Activated CD8-positive, alpha-beta memory T cell treated with anti-CD3 and anti-CD28 coated beads, Interleukin-2, amount 50 U/mL, for 24 hours (primary cell): ENCODE measurements around the gene VPS51.

ENCODE experiments used
- DNase-seq: peaks from one replicate; pipeline ENCODE4 v3.0.0-alpha.2; 2020; ENCODE audit errors: extremely low read depth

The VPS51 gene

DNA sequence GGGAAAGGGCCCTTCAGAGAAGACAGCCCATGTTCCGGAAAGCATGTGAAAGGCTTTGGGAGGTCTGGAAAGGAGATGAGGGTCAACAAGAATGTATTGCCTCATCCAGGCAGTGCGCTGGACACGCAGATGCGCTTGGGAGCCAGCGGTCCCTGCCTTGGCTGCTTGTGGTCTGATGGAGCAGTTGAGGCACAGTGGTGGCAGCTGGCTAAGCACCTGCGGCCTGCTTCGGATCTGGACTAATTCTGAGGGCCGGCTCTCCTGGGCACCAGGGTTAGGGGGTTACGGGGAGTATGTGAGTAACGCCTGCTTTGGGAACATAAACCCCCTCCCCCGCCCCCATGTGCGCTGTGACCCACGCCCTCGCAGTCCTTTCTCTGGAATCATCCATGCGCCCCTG lies 11.1 kb downstream of the VPS51 start:
- no peak for DNase-seq

DNA sequence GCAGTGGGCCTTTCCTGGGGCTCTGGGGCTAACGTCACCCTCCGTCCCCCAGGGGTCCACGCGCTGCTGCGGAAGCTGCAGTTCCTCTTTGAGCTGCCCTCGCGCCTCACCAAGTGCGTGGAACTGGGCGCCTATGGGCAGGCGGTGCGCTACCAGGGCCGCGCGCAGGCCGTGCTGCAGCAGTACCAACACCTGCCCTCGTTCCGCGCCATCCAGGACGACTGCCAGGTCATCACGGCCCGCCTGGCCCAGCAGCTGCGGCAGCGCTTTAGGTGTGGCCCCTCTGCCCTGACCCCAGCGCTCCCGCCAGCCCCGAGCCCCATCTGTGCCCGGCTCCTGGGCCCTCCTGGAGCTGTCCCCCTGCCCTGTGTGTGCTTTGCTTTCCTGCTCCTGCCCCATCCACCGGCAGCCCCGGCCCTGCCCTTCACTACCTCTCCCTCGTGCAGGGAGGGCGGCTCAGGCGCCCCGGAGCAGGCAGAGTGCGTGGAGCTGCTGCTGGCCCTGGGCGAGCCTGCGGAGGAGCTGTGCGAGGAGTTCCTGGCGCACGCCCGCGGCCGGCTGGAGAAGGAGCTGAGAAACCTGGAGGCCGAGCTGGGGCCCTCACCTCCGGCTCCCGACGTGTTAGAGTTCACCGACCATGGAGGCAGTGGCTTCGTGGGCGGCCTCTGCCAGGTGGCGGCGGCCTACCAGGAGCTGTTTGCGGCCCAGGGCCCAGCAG lies 11.9 kb downstream of the VPS51 start:
- DNase-seq: no peak

DNA sequence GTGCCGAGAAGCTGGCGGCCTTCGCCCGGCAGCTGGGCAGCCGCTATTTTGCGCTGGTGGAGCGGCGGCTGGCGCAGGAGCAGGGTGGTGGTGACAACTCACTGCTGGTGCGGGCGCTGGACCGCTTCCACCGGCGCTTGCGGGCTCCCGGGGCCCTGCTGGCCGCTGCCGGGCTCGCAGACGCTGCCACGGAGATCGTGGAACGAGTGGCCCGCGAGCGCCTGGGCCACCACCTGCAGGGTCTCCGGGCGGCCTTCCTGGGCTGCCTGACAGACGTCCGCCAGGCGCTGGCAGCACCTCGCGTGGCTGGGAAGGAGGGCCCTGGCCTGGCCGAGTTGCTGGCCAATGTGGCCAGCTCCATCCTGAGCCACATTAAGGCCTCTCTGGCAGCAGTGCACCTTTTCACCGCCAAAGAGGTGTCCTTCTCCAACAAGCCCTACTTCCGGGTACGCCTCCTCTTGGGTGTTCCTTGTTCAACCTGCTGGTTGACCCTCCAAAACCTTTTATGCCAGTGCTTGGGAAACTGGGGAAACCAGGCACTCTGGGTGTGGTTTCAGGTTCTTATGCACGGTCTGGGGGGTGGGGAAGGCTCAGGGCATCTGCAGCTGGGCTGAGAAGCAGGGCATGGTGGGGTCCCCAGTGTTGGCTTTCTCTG lies 12.6 kb downstream of the VPS51 start:
- no peak for DNase-seq

DNA sequence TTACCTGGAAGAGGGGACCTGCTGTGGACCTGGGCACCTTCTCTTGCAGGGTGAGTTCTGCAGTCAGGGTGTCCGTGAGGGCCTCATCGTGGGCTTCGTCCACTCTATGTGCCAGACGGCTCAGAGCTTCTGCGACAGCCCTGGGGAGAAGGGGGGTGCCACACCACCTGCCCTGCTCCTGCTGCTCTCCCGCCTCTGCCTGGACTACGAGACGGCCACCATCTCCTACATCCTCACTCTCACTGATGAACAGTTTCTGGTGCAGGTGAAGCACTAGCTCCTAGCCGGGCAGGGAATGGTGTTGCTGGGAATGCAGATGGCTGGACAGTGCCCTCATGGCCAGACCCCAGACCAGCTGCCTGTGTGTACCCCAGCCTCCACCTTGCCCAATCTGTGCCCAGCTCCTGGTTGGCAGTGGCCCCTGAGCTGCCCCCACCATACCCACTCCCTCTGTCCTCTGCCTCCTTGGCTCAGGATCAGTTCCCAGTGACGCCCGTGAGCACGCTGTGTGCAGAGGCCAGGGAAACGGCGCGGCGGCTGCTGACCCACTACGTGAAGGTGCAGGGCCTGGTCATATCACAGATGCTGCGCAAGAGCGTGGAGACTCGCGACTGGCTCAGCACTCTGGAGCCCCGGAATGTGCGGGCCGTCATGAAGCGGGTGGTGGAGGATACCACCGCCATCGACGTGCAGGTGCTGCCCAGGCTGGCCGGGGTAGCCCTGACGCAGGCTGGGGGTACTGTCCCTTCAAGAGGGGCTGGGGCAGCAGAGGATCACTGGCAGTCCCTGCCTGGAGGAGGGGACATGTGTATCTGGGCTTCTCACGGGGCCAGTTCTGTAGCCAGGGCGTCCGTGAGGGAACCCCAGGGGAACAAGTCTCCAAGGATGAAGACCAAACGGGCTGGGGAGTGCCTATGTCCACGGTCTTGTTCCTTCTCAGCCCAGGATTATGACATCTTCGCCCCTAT lies 13.5 kb downstream of the VPS51 start:
- no peak for DNase-seq

DNA sequence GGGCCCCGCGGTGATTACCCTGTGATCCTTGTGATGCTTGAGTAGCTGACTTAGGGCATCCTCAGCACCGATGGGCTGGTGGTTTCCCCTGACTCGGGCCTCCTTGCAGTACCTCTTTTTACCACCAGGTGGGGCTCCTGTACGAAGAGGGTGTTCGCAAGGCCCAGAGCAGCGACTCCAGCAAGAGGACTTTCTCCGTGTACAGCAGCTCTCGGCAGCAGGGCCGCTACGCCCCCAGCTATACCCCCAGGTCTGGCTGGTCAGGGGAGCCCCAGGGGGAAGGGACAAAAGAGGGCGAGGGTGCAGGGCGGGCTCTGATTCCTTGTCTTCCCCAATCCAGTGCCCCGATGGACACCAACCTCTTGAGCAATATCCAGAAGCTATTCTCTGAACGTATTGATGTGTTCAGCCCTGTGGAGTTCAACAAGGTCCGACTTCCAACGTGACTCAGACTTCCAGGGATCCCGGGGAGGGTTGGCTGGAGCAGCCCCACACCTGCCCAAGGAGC lies 14.4 kb downstream of the VPS51 start:
- peak; percentile 91 for DNase-seq

DNA sequence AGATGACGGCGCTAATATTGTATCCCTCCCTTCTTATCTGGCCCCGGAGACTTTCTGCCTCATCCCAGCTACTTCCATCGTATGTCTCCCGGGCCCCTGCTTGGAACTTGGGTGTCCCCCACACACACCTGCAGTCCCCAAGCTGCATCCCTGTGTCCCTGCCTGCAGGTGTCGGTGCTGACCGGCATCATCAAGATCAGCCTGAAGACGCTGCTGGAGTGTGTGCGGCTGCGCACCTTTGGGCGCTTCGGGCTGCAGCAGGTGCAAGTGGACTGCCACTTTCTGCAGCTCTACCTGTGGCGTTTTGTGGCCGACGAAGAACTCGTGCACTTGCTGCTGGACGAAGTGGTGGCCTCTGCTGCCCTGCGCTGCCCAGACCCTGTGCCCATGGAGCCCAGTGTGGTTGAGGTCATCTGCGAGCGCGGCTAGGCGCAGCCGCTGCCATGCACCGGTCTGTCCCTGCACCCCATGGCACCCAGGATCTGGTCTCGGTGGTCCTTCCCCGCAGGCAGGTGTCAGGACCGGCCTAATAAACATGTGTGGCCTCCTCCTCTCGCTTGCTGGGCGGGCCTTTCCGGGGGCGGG lies 15.2 kb downstream of the VPS51 start:
- no peak for DNase-seq

DNA sequence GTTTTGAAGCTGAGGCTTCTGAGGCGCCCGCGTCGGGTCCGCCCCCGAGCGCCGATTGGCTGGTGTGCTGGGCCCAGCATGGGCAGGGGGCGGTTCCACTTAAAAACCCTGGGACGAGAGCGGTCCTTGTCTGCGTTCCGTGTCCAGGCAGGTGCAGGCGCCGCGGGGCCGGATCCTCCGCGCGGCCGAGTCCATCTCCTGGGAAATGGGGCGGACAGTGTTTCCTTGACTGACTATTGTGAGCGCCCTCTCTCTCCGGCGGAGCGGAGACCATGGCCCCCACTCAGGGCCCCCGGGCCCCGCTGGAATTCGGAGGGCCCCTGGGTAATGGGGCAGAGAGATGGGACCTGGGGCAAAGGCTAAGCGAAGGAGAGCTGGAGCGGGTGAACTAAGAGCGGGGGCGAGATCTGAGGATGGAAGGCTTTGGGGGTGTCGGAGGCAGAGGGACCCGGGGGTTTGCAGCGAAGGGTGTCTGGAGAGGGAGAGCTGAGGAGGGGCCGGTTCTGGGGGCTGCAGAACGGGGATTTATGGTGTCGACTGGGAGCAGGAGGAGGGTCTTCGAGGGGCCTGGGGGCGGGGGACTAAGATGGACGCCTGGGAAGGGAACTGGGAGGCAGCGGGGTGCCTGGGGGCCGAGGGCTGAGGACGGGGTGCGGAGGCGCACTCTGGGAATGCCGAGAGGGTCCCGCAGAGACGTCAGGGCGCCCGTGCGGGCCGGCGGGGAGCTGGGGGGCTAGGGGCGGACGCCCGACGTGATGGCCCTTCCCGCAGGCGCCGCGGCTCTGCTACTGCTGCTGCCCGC lies 15.9 kb downstream of the VPS51 start, which contains the start of gene TM7SF2:
Gene TM7SF2, plus strand, starts transcription at position 129 of the 802 bp plus-strand sequence. Its CDS starts 144 bp downstream, at position 273.
- peak; percentile 83 for DNase-seq

DNA sequence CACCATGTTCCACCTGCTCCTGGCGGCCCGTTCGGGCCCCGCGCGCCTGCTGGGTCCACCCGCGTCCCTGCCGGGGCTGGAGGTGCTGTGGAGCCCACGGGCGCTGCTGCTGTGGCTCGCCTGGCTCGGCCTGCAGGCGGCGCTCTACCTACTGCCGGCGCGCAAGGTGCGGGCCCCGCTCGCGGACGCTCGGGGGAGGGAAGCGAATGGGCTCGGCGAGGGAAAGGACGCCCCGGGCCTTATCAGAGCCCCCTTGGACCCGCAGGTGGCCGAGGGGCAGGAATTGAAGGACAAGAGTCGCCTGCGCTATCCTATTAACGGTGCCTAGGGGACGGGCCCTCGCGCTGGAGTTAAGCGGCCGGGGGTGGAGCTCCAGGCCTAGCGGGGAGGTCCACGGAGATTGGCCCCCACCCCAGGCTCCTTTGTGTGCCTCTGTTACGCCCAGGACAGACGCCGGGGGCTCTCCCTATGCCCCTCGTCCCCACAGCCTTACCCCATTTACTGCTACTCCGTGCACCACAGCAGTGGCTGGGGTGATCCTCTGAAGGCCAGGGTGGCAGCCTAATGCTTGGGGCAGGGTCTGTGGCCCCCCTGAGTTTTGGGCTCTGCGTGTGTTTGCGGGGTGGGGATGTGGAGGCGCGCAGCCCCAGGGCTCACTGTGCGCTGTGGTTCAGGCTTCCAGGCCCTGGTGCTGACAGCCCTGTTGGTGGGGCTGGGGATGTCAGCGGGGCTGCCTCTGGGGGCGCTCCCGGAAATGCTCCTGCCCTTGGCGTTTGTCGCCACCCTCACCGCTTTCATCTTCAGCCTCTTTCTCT lies 16.7 kb downstream of the VPS51 start:
- DNase-seq: no peak

DNA sequence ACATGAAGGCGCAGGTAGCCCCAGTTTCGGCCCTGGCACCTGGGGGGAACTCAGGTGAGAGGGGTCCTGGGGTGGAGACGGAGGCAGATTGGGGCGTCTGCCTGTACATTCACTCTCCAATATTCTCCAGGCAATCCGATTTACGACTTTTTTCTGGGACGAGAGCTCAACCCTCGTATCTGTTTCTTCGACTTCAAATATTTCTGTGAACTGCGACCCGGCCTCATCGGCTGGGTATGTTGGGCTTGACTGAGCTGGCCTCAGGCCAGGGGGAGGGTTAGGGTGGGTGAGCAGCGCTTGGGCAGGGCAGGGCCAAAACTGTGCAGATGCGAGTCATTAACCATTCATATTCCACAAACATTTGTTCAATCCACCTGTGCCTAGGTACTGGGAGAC lies 17.3 kb downstream of the VPS51 start:
- no peak for DNase-seq

DNA sequence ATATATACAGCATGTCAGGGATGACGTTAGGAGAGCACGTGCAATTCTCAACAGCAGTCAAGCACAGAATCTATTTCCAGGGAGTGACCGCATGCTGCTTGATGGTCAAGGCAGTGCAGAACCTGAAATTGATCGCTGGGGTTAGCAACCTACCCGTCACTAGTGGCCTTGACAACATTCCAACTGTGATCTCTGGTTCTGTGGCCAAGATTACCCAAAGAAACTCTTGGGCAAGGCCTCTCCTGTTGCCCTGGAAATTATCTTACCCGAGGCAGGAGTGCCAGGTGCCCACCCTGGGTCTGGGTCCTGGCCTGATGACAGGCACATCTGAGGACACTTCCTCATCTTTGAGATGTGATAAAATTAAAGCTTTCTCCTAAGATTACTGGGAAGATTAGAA lies 17.8 kb downstream of the VPS51 start:
- DNase-seq: no peak

DNA sequence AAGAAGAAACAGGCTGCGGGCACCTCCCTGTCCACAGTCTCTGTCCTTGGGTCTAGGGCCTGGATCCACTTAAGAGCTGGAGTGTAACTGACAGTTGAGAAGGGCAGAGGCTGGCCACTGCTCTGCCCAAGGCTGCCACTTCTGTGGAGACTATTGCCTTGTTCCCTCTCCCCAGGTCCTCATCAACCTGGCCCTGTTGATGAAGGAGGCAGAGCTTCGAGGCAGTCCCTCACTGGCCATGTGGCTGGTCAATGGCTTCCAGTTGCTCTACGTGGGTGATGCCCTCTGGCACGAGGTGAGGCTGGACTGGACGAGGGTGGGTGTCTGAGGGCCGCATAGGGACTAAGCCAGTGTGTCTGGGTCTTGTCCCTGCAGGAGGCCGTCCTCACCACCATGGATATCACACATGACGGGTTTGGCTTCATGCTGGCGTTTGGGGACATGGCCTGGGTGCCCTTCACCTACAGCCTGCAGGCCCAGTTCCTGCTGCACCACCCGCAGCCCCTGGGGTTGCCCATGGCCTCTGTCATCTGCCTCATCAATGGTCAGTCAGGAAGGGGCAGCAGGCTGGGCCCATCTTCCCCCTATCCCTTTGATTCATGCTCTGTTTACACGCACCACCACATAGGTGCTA lies 18.6 kb downstream of the VPS51 start:
- DNase-seq: no peak

DNA sequence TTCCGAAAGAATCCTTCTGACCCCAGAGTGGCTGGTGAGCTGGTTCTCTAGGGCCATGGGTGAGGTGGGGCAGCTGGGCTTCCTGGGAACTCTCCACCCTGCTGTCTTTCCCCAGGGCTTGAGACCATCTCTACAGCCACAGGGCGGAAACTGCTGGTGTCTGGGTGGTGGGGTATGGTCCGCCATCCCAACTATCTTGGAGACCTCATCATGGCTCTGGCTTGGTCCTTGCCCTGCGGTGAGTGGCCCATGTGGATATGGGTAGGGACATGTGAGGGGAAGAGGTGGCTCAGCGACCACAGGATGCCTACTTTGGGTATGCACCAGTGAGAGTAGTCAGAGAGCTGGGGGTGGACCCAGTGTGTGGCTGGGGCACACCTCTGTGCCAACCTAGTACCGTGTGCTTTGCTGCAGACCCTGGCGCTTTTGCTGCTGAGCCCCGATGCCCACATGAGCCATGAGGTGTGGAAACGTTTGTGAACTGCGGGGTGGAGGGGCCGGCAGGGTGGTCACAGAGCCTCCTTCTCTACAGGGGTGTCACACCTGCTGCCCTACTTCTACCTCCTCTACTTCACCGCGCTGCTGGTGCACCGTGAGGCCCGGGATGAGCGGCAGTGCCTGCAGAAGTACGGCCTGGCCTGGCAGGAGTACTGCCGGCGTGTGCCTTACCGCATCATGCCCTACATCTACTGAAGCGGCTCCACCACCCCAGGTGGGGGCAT lies 19.5 kb downstream of the VPS51 start:
- DNase-seq: no peak

DNA sequence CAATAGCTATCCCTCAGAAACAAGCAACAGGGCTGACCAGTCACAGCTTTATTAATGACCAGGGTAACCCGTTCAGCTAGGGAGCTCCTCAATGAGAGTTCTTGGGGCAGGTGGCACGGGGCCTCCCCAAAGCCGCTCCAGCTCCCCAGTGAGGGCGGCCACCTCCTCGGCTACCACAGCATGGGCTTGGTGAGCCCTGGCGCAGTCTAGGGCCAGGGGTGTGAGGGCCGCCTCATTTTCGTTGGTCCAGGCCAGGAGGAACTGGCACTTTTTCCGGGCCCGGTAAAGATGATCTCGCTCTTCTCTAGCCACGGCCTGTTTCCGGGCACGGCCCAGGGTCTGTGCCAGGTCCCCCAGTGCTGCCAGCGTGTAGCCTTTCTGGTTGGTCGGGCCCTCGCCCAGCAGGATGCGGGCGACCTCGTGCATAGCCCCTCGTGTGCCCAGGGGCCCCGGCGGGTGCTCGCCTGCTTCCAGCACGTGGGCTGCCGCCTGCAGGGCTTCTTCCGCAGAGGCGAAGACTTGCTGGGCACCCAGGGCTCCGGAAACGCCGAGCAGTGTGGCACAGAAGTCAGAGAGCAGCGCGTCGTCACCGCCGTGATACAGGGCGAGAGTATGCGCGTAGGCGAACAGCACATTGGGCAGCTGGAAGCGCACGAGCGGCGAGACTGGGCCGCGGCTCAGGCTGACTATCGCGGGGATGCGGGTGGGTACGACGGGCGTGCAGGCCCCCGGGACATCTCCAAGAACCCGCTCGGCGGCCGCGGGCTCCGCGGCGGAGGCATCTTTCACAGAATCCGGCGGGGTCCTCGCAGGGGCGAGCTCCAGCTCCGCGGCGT lies 20.6 kb downstream of the VPS51 start:
- DNase-seq: no peak

DNA sequence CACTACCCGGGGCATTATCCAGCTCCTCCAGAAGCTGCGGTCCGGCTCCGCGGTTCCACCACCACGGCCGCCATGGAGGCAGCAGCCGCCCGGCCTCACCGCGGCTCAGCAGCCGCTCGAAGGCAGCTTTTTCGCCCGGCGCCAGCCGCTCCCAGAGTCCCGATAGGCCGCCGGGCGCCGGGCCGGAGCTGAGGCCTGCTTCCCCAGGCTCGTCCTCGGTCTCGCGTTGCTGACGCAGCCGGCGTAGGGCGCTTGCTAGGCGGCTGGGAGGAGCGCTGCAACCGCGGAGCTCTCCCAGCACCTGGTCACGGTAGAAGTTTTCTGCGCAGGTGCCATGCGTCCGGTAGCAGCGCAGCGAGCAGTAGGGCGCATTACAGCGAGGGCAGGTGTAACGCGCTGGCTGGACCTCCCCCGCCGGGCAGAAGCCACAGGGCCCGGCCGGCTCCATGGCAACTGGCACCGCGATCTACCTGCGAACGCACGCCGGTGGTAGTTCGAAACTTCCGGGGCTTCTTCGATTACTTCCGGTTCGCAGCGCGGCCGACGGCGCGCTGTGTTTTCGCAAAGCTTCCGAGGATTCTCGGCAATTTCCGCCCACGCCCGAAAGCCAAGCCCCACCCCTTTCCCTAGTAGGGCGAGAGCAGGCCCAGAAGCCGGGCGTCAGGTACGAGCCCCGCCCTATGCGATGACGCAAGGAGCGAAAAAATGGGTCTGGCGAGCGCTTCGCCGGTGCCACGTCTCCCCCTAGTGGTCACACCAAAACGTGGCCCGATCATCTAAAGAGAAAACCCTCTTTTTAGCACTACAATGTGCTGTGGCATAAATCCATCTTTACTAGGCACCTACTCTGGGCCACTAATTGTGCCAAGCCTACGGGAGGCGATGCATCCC lies 21.4 kb downstream of the VPS51 start, which contains the start of gene ZNHIT2:
Gene ZNHIT2, minus strand, starts transcription at position 496 of the 891 bp plus-strand sequence. Its CDS starts 48 bp downstream, at position 448.
- DNase-seq: peak; percentile 100

DNA sequence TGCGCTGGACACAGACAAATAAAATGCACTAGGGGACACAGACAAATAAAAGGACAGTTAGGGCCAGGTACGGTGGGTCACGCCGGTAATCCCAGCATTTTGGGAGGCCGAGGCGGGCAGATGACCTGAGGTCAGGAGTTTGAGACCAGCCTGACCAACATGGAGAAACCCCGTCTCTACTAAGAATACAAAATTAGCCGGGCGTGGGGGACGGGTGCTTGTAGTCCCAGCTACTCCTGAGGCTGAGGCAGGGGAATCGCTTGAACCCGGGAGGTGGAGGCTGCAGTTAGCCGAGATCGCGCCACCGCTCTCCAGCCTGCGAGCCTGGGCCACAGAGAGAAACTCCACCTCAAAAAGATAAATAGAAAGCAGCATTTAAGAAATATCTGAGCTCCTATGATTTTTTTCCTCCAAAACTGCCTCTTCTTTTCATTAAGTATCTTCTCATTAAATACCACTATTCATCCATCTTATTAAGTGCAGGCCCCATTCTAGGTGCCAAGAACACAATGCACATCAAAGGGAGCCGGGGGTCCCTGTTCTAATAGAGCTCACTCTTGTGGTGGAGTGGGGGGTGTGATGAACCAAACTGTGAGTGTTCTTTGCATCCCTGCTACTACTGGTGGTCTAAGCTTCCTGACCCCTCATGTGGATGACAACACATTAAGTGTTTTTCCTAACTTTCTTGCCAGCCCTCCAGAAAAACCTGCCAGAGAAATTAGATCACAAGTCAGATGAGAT lies 22.3 kb downstream of the VPS51 start:
- DNase-seq: no peak
